ENCODE data around the gene C21orf91.

DNA sequence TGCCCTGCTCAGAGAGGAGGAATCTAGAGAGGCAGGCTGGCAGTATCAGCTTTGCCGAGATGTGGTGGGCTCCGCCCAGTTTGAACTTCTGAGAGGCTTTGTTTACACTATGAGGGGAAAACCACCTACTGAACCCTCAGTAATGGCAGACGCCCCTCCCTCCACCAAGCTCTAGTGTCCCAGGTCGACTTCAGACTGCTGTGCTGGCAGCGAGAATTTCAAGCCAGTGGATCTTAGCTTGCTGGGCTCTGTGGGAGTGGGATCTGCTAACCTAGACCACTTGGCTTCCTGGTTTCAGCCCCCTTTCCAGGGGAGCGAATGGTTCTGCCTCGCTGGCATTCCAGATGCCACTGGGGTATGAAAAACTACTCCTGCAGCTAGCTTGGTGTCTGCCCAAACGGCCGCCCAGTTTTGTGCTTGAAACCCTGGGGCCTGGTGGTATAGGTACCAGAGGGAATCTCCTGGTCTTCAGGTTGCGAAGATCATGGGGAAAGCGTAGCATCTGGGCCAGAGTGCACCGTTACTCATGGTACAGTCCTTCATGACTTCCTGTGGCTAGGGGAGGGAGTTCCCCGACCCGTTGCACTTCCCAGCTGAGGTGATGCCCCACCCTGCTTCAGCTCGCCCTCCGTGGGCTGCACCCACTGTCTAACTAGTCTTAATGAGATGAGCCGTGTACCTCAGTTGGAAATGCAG, 43.6 kb downstream of the C21orf91 start:
- TF ChIP-seq, protein P1, sequence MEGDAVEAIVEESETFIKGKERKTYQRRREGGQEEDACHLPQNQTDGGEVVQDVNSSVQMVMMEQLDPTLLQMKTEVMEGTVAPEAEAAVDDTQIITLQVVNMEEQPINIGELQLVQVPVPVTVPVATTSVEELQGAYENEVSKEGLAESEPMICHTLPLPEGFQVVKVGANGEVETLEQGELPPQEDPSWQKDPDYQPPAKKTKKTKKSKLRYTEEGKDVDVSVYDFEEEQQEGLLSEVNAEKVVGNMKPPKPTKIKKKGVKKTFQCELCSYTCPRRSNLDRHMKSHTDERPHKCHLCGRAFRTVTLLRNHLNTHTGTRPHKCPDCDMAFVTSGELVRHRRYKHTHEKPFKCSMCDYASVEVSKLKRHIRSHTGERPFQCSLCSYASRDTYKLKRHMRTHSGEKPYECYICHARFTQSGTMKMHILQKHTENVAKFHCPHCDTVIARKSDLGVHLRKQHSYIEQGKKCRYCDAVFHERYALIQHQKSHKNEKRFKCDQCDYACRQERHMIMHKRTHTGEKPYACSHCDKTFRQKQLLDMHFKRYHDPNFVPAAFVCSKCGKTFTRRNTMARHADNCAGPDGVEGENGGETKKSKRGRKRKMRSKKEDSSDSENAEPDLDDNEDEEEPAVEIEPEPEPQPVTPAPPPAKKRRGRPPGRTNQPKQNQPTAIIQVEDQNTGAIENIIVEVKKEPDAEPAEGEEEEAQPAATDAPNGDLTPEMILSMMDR (IDR thresholded peaks at IDR 0.05): no peak
- no peak for TF ChIP-seq POLR2A (IDR thresholded peaks at IDR 0.05)

Data from Peyer's patch (tissue), 4 donors.